Kidney (tissue), 14 donors: Measurements from ENCODE around the gene CHRNA9. TPM values are rescaled to one million over a fixed set of nuclear protein-coding genes. Genes with fewer than 3 reads are reported as not detected.

ENCODE experiments used
- DNase-seq, 5 donors: peaks; one replicate each; pipeline ENCODE4 v3.0.0-alpha.2; 2013 to 2020
- FAIRE-seq: peaks from 2 replicates; lab custom pipeline; 2012; peaks lifted over from hg19 to GRCh38; lab: Jason Lieb, UNC
- H3K27ac ChIP-seq, 2 donors: one replicate each; pipeline ENCODE4 v1.7.0; 2013; ENCODE audit warnings: low read depth in 2 of 2, low read length in 2 of 2, inconsistent platforms in 1 of 2
- H3K27me3 ChIP-seq: one replicate; pipeline ENCODE4 v1.7.1; 2013; ENCODE audit warnings: low read length, inconsistent platforms; ENCODE audit not compliant: control insufficient read depth, insufficient read depth
- H3K36me3 ChIP-seq, 3 donors: one replicate each; pipeline versions ENCODE4 v1.7.0 to v1.7.1; 2013; ENCODE audit warnings: low read length in 3 of 3, control low read depth in 1 of 3, inconsistent platforms in 1 of 3; ENCODE audit not compliant: insufficient read depth in 3 of 3, control insufficient read depth in 2 of 3
- H3K4me1 ChIP-seq, 3 donors: one replicate each; pipeline versions ENCODE4 v1.7.0 to v1.7.1; 2013; ENCODE audit warnings: low read length in 3 of 3, inconsistent platforms in 1 of 3, low read depth in 1 of 3; ENCODE audit not compliant: control insufficient read depth in 2 of 3, insufficient read depth in 2 of 3
- H3K4me3 ChIP-seq, 3 donors: one replicate each; pipeline versions ENCODE4 v1.7.0 to v1.8.1; 2013; ENCODE audit warnings: low read length in 3 of 3, control low read depth in 1 of 3, inconsistent platforms in 1 of 3
- H3K9ac ChIP-seq, 3 donors: one replicate each; pipeline versions ENCODE4 v1.7.0 to v1.7.1; 2013; ENCODE audit warnings: low read length in 3 of 3, control low read depth in 1 of 3, inconsistent platforms in 1 of 3
- H3K9me3 ChIP-seq, 3 donors: one replicate each; pipeline versions ENCODE4 v1.7.0 to v1.7.1; 2013; ENCODE audit warnings: low read length in 3 of 3, control low read depth in 1 of 3, inconsistent platforms in 1 of 3; ENCODE audit not compliant: control insufficient read depth in 2 of 3, insufficient read depth in 1 of 3
- intact Hi-C: fragments of 100-400 bp; cut with DNase I; formaldehyde crosslinking; loops from one replicate; pipeline ENCODE4 v1.11.1; 2022
- polyA plus RNA-seq: library from polyadenylated mRNA; stranded (reverse); fragments of 350-450 nt; fragmentation: Illumina TruSeq; extraction: RNeasy Lipid Tissue Mini Kit (QIAGEN cat#74804); gene quantifications from one replicate; pipeline ENCODE4 v1.2.3, GENCODE V29; 2014; ENCODE audit warnings: low read depth, low replicate concordance; ENCODE audit not compliant: insufficient read depth
- total RNA-seq: library from RNA; stranded (reverse); fragmentation: NEBNext Ultra II Directional; extraction: Animal tissue kit (Norgen Biotek cat#: 25700); gene quantifications from one replicate; pipeline ENCODE4 v1.2.1, GENCODE V29; 2021
- TF ChIP-seq, protein P1 (sequence below): IDR thresholded peaks from 3 replicates; pipeline ENCODE4 v1.5.1; 2012; ENCODE audit warnings: mild to moderate bottlenecking, moderate library complexity, borderline replicate concordance; ENCODE audit not compliant: insufficient read depth; ENCODE audit errors: extremely low read depth
- donor health status: control.
- donor health status: control.
- donor health status: control.
- donor health status: control.
- donor health status: control.
- donor health status: DM: yes; HTN: yes; CAD: no.
- donor health status: Normal renal cell carcinoma (clear cell type).

CHRNA9 gene
- total and polyA plus RNA-seq, 2 donors from 2014 or later: not detected

- intact Hi-C loops: no loop called here
- Histone ChIP-seq H3K36me3 (no peaks in the 10 kb centered on the region), H3K4me1 (peaks cover 0 to 4% (median 0%) of the 10 kb centered on the region in 3 donors), H3K9me3 (no peaks in the 10 kb centered on the region), H3K27me3 (no peaks in the 10 kb centered on the region), H3K4me3 (no peak overlapping the region), H3K9ac (no peak overlapping the region), H3K27ac (no peak overlapping the region)
- TF ChIP-seq, protein P1, sequence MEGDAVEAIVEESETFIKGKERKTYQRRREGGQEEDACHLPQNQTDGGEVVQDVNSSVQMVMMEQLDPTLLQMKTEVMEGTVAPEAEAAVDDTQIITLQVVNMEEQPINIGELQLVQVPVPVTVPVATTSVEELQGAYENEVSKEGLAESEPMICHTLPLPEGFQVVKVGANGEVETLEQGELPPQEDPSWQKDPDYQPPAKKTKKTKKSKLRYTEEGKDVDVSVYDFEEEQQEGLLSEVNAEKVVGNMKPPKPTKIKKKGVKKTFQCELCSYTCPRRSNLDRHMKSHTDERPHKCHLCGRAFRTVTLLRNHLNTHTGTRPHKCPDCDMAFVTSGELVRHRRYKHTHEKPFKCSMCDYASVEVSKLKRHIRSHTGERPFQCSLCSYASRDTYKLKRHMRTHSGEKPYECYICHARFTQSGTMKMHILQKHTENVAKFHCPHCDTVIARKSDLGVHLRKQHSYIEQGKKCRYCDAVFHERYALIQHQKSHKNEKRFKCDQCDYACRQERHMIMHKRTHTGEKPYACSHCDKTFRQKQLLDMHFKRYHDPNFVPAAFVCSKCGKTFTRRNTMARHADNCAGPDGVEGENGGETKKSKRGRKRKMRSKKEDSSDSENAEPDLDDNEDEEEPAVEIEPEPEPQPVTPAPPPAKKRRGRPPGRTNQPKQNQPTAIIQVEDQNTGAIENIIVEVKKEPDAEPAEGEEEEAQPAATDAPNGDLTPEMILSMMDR: no peak
- DNase-seq (no peak), FAIRE-seq (no peak)
Observed at GRCh38 chr4:40310225-40310624, 24.9 kb upstream of the CHRNA9 start.

GRCh38 chr4:40311811-40312346 is 23.3 kb upstream of the CHRNA9 start:
- H3K9ac ChIP-seq: no peak overlapping the region
- no peaks in the 10 kb centered on the region for H3K36me3 ChIP-seq
- H3K27me3 ChIP-seq: no peaks in the 10 kb centered on the region
- intact Hi-C loops: no loop called here
- H3K4me3 ChIP-seq: no peak overlapping the region
- peaks cover 0 to 6% (median 5%) of the 10 kb centered on the region in 3 donors for H3K4me1 ChIP-seq
- DNase-seq (peak in 1 of 5 donors; percentile 21), FAIRE-seq (no peak)
- H3K27ac ChIP-seq: no peak overlapping the region
- no peaks in the 10 kb centered on the region for H3K9me3 ChIP-seq
- TF ChIP-seq, protein P1: no peak

DNA sequence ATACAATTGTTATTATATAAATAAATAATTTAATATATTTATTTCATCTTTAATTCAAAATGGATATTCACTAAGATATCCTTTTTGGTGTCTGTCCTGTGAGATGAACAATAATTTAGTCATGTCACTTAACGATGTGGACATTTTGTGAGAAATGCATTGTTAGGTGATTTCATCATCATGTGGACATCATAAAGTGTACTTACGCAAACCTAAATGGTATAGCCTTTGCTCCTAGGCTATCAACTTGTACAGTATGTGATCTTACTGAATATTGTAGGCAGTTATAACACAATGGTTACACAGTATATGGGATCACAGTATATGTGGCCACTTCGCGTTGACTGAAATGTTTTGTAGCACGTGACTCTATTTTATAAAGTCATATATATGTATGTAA is 20.2 kb upstream of the CHRNA9 start:
- H3K27me3 ChIP-seq: no peaks in the 10 kb centered on the region
- H3K27ac ChIP-seq: no peak overlapping the region
- H3K9me3 ChIP-seq: no peaks in the 10 kb centered on the region
- H3K36me3 ChIP-seq: no peaks in the 10 kb centered on the region
- FAIRE-seq (peak; percentile 33), DNase-seq (no peak)
- H3K4me1 ChIP-seq: peaks cover 0 to 6% (median 5%) of the 10 kb centered on the region in 3 donors
- H3K4me3 ChIP-seq: no peak overlapping the region
- intact Hi-C loops: no loop called here
- TF ChIP-seq, protein P1: no peak
- no peak overlapping the region for H3K9ac ChIP-seq
